ENCODE results near the gene KCNAB1. TPM values are rescaled to one million over a fixed set of nuclear protein-coding genes. Genes with fewer than 3 reads are reported as not detected.

The KCNAB1 gene
- total and polyA plus RNA-seq, 2 donors (not counting 1 experiment from before 2014, with no cell fraction given), result not detected

GRCh38 chr3:156516284-156516683, 395.9 kb downstream of the KCNAB1 start:
- Mint-ChIP-seq H3K4me1 (no peaks in the 10 kb centered on the region), H3K27ac (no peak overlapping the region), H3K27me3 (peaks cover 19% of the 10 kb centered on the region), H3K4me3 (no peak overlapping the region), H3K9me3 (ENCODE audit: insufficient read depth) (no peaks in the 10 kb centered on the region)
- POLR2A ChIA-PET, result no interaction called here
- WGBS (ENCODE audit: insufficient coverage), result 93% methylated on average over 2 of the region's 3 CpGs
- CTCF ChIA-PET, result interaction anchor here (1.2 kb wide), 1 partner anchor 366 kb away, joined by 5 read pairs; no protein-coding TSS in a partner anchor
- Histone ChIP-seq H3K4me1 (ENCODE audit: control insufficient read depth in 2 of 2, insufficient read depth in 2 of 2, low read length in 2 of 2) (no peaks in the 10 kb centered on the region), H3K79me2 (ENCODE audit: control insufficient read depth, insufficient read depth, low read length) (no peaks in the 10 kb centered on the region), H3K9me3 (ENCODE audit: control extremely low read depth in 1 of 3, control insufficient read depth in 2 of 3, insufficient read depth in 1 of 3, low read length in 2 of 3) (no peaks in the 10 kb centered on the region), H3K27me3 (replicated peaks in 1 of 4; ENCODE audit: control extremely low read depth in 1 of 4, control insufficient read depth in 3 of 4, insufficient read depth in 4 of 4, low read length in 3 of 4) (peaks cover 0 to 4% (median 0%) of the 10 kb centered on the region in 4 experiments), H4K20me1 (ENCODE audit: control insufficient read depth, insufficient read depth, low read length, poor library complexity, severe bottlenecking) (no peaks in the 10 kb centered on the region), H3K36me3 (replicated peaks in 1 of 2; ENCODE audit: control extremely low read depth in 1 of 2, control insufficient read depth in 1 of 2, extremely low read depth in 1 of 2, insufficient read depth in 2 of 2, low read length in 1 of 2) (no peaks in the 10 kb centered on the region), H2AFZ (ENCODE audit: insufficient read depth, low read depth, low read length, poor library complexity, severe bottlenecking) (no peak overlapping the region), H3K4me2 (replicated peaks; ENCODE audit: low read depth, low read length, poor library complexity, severe bottlenecking) (no peak overlapping the region), H3K27ac (ENCODE audit: low read length in 2 of 2) (no peak overlapping the region), H3K9ac (ENCODE audit: low read length) (no peak overlapping the region), H3K4me3 (ENCODE audit: control extremely low read depth in 1 of 5, extremely low read depth in 1 of 5, insufficient read depth in 1 of 5, low read depth in 2 of 5, low read length in 4 of 5) (no peak overlapping the region)
- DNase-seq (no peak), ATAC-seq (ENCODE audit: low read depth) (no peak)
- intact Hi-C loops (cut with micrococcal nuclease), result no loop called here
- TF ChIP-seq CTCF (IDR thresholded peaks at IDR 0.05), result no peak
- TF ChIP-seq EZH2 (IDR thresholded peaks at IDR 0.05; ENCODE audit: borderline replicate concordance, insufficient read depth, low read depth, low read length, poor library complexity, severe bottlenecking), result no peak

GRCh38 chr3:156516961-156517360, 396.6 kb downstream of the KCNAB1 start:
- DNase-seq, result no peak
- POLR2A ChIA-PET, result no interaction called here
- CTCF ChIA-PET, result interaction anchor here (1.2 to 2.0 kb wide), 3 partner anchors 9 to 620 kb away, joined by 5 to 9 read pairs (median 5); no protein-coding TSS in a partner anchor
- intact Hi-C loops (cut with micrococcal nuclease), result no loop called here
- H3K79me2 ChIP-seq (ENCODE audit: control insufficient read depth, insufficient read depth, low read length), result no peaks in the 10 kb centered on the region
- H4K20me1 ChIP-seq (ENCODE audit: control insufficient read depth, insufficient read depth, low read length, poor library complexity, severe bottlenecking), result no peaks in the 10 kb centered on the region
- H3K9me3 ChIP-seq (ENCODE audit: control extremely low read depth in 1 of 3, control insufficient read depth in 2 of 3, insufficient read depth in 1 of 3, low read length in 2 of 3), result no peaks in the 10 kb centered on the region
- TF ChIP-seq EZH2 (IDR thresholded peaks at IDR 0.05; ENCODE audit: borderline replicate concordance, insufficient read depth, low read depth, low read length, poor library complexity, severe bottlenecking), result no peak
- TF ChIP-seq CTCF (IDR thresholded peaks at IDR 0.05), result no peak
- no peak overlapping the region for H3K4me3 ChIP-seq (ENCODE audit: control extremely low read depth in 1 of 5, extremely low read depth in 1 of 5, insufficient read depth in 1 of 5, low read depth in 2 of 5, low read length in 4 of 5)
- whole genome bisulfite sequencing (ENCODE audit: insufficient coverage), result no CpG with 5 or more reads among the region's 1 CpG
- no peaks in the 10 kb centered on the region for H3K4me1 ChIP-seq (ENCODE audit: control insufficient read depth in 2 of 2, insufficient read depth in 2 of 2, low read length in 2 of 2)
- H3K9me3 Mint-ChIP-seq (ENCODE audit: insufficient read depth), result no peaks in the 10 kb centered on the region
- no peak overlapping the region for H3K27ac ChIP-seq (ENCODE audit: low read length in 2 of 2)
- no peak overlapping the region for H2AFZ ChIP-seq (ENCODE audit: insufficient read depth, low read depth, low read length, poor library complexity, severe bottlenecking)
- H3K27me3 Mint-ChIP-seq, result peaks cover 16% of the 10 kb centered on the region
- H3K4me2 ChIP-seq (replicated peaks; ENCODE audit: low read depth, low read length, poor library complexity, severe bottlenecking), result no peak overlapping the region
- H3K9ac ChIP-seq (ENCODE audit: low read length), result no peak overlapping the region
- H3K4me1 Mint-ChIP-seq, result no peaks in the 10 kb centered on the region
- H3K36me3 ChIP-seq (replicated peaks in 1 of 2; ENCODE audit: control extremely low read depth in 1 of 2, control insufficient read depth in 1 of 2, extremely low read depth in 1 of 2, insufficient read depth in 2 of 2, low read length in 1 of 2), result no peaks in the 10 kb centered on the region
- no peak for ATAC-seq (ENCODE audit: low read depth)
- H3K4me3 Mint-ChIP-seq, result no peak overlapping the region
- H3K27me3 ChIP-seq (replicated peaks in 1 of 4; ENCODE audit: control extremely low read depth in 1 of 4, control insufficient read depth in 3 of 4, insufficient read depth in 4 of 4, low read length in 3 of 4), result peaks cover 0 to 4% (median 0%) of the 10 kb centered on the region in 4 experiments
- no peak overlapping the region for H3K27ac Mint-ChIP-seq

Data from B cell (primary cell).